ENCODE measurements around the gene CT45A8. TPM values are rescaled to one million over a fixed set of nuclear protein-coding genes. Genes with fewer than 3 reads are reported as not detected.

The CT45A8 gene
- not detected in 2 replicates for total RNA-seq

GRCh38 chrX:135854438-135854837 is at the start of gene CT45A8:
CT45A8 (minus strand) TSS chrX:135854538; CDS start chrX:135850783, 3,755 bp downstream.

GRCh38 chrX:135893294-135893817 is 39.0 kb upstream of the CT45A8 start, which contains the start of the genes CT45A10 and SAGE1:
CT45A10 (minus strand) TSS chrX:135893444; CDS start chrX:135885344, 8,100 bp downstream.
SAGE1 (plus strand) TSS chrX:135893716; CDS start chrX:135896243, 2,527 bp downstream.

GRCh38 chrX:135871712-135872111 is 17.4 kb upstream of the CT45A8 start, which contains the start of gene CT45A9:
CT45A9 (minus strand) TSS chrX:135871812; CDS start chrX:135868061, 3,751 bp downstream.

GRCh38 chrX:135837180-135837579 is 17.2 kb downstream of the CT45A8 start, which contains the start of gene CT45A7:
CT45A7 (minus strand) TSS chrX:135837280; CDS start chrX:135833533, 3,747 bp downstream.

GRCh38 chrX:135819912-135820311 is 34.4 kb downstream of the CT45A8 start, which contains the start of gene CT45A2:
CT45A2 (minus strand) TSS chrX:135820012; CDS start chrX:135816265, 3,747 bp downstream.

GRCh38 chrX:135802687-135803086 is 51.7 kb downstream of the CT45A8 start, which contains the start of gene CT45A6:
CT45A6 (minus strand) TSS chrX:135802787; CDS start chrX:135798993, 3,794 bp downstream.

Other genes with a start within 250 kb of the CT45A8 start
- gene CT45A1, start 140.9 kb downstream of the CT45A8 start, total RNA-seq, result not detected in 2 replicates
- gene CT45A3, start 86.3 kb downstream of the CT45A8 start, total RNA-seq, result not detected in 2 replicates
- gene CT45A5, start 69.0 kb downstream of the CT45A8 start, total RNA-seq, result not detected in 2 replicates
- not detected in 2 replicates for gene CT45A6, start 51.8 kb downstream of the CT45A8 start, total RNA-seq
- not detected in 2 replicates for gene CT45A2, start 34.5 kb downstream of the CT45A8 start, total RNA-seq
- gene CT45A7, start 17.3 kb downstream of the CT45A8 start, total RNA-seq, result not detected in 2 replicates
- not detected in 2 replicates for gene CT45A9, start 17.3 kb upstream of the CT45A8 start, total RNA-seq
- not detected in 2 replicates for gene CT45A10, start 38.9 kb upstream of the CT45A8 start, total RNA-seq
- gene SAGE1, start 39.2 kb upstream of the CT45A8 start, total RNA-seq, result not detected in 2 replicates
- 14.5 and 15.7 TPM in 2 replicates for gene MMGT1, start 119.5 kb upstream of the CT45A8 start, total RNA-seq
- 7.7 and 9.8 TPM in 2 replicates for gene SLC9A6, start 130.9 kb upstream of the CT45A8 start, total RNA-seq

Data from mesangial cell (primary cell).